Activated T-cell treated with anti-CD3 and anti-CD28 coated beads, Interleukin-2, amount 50 U/mL, for 48 hours (primary cell): Measurements from ENCODE around the gene GLRB.
"Not testable (repeated sequence)": the region's sequence is repeated elsewhere in the genome, so short reads cannot be mapped to it uniquely, and the experiment has no call there.

Experiments
- DNase-seq, 2 experiments: peaks; one replicate each; pipeline ENCODE4 v3.0.0-alpha.2; 2020

The GLRB gene

GRCh38 chr4:157075811-157076577 is at the start of gene GLRB:
GLRB (plus strand) TSS chr4:157076150; CDS start chr4:157078025, 1,875 bp downstream.
- DNase-seq, result no peak

- no peak for DNase-seq
These were observed 40.5 kb upstream of the GLRB start for GRCh38 chr4:157035471-157035870.

GRCh38 chr4:157040405-157040804 is 35.5 kb upstream of the GLRB start:
- DNase-seq, result no peak

GRCh38 chr4:157043131-157043530 is 32.8 kb upstream of the GLRB start:
- no peak for DNase-seq

GRCh38 chr4:157045507-157046127 is 30.3 kb upstream of the GLRB start:
- DNase-seq, result no peak

GRCh38 chr4:157048248-157048647 is 27.7 kb upstream of the GLRB start:
- no peak for DNase-seq

GRCh38 chr4:157050561-157050960 is 25.4 kb upstream of the GLRB start:
- no peak for DNase-seq

- no peak for DNase-seq
These were observed 23.4 kb upstream of the GLRB start for GRCh38 chr4:157052429-157053040.

- no peak for DNase-seq
These were observed 18.7 kb upstream of the GLRB start for GRCh38 chr4:157057218-157057617.

GRCh38 chr4:157058899-157059298 is 17.1 kb upstream of the GLRB start:
- not testable (repeated sequence) for DNase-seq

GRCh38 chr4:157072002-157072401 is 3.9 kb upstream of the GLRB start:
- no peak for DNase-seq

- DNase-seq, result no peak
These were observed 549 bp upstream of the GLRB start for GRCh38 chr4:157075401-157075800.

GRCh38 chr4:157076578-157076947 is 613 bp downstream of the GLRB start:
- DNase-seq, result no peak

GRCh38 chr4:157079441-157079840 is 3.5 kb downstream of the GLRB start:
- no peak for DNase-seq

GRCh38 chr4:157080605-157081004 is 4.7 kb downstream of the GLRB start:
- no peak for DNase-seq

GRCh38 chr4:157095716-157096115 is 19.8 kb downstream of the GLRB start:
- no peak for DNase-seq

GRCh38 chr4:157096439-157096838 is 20.5 kb downstream of the GLRB start:
- DNase-seq, result no peak

GRCh38 chr4:157099506-157099905 is 23.6 kb downstream of the GLRB start:
- no peak for DNase-seq

- no peak for DNase-seq
These were observed 28.6 kb downstream of the GLRB start for GRCh38 chr4:157104541-157104940.

GRCh38 chr4:157114671-157115070 is 38.7 kb downstream of the GLRB start:
- no peak for DNase-seq

- no peak for DNase-seq
These were observed 39.8 kb downstream of the GLRB start for GRCh38 chr4:157115613-157116335.

GRCh38 chr4:157121401-157121800 is 45.5 kb downstream of the GLRB start:
- DNase-seq, result no peak

- no peak for DNase-seq
These were observed 51.6 kb downstream of the GLRB start for GRCh38 chr4:157127571-157127970.

GRCh38 chr4:157128395-157128794 is 52.4 kb downstream of the GLRB start:
- no peak for DNase-seq
